AG08396 (cell line): ENCODE data around the gene EFNA2.

Experiments used
- DNase-seq: peaks from one replicate; pipeline ENCODE4 v3.0.0; 2012; ENCODE audit warnings: low spot score, mixed read lengths

The EFNA2 gene

DNA sequence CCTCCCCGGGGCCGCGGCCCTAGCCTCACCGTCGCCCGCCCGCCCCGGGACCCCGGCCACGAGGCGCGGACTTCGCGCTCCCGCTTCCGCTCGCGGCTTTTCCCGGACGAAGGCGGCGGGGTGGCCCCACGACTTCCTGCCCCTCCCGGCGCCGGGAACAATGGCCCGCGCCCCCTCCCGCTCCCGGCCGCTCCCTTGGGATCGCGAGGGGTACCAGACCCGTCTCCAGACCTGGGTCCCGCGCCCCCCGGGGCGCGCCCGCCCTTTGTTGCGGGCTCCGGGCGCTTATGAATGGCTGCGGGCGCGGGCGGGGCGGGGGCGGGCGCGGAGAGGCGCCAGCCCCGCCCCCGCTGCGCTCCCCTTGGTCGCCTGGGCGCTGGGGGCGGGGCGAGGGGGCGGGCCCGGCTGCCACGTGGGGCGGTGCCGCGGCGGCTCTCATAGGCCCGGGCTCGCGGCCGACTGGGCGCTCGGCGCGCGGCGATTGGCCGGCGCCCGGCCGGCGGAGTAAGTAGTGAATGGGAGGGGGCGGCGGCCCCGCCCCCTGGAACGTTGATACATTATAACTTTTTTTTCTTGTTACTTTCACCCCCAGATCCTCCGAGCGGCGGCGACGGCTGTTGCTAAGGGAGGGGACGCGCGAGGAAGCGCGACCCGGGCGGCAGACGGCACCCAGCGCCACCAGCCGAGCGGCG, 36.2 kb upstream of the EFNA2 start:
- DNase-seq, result peak; percentile 95

DNA sequence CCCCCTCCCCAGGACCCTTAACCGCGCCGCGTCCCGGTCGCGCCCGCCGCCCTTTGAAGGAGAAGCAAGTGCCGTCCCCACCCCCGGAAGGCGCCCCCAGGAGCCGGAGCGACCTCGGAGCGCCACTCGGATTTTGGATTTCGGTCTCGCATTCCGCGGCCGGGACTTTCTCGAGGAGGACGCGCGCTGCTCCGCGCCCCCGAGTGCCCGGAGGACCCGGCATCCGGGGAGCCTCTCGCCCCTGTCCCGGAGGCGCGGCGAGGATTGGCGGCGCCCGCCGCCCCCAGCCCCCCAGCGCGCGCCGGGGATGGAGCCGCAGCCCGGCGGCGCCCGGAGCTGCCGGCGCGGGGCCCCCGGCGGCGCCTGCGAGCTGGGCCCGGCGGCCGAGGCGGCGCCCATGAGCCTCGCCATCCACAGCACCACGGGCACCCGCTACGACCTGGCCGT, 35.7 kb upstream of the EFNA2 start:
- DNase-seq, result no peak

DNA sequence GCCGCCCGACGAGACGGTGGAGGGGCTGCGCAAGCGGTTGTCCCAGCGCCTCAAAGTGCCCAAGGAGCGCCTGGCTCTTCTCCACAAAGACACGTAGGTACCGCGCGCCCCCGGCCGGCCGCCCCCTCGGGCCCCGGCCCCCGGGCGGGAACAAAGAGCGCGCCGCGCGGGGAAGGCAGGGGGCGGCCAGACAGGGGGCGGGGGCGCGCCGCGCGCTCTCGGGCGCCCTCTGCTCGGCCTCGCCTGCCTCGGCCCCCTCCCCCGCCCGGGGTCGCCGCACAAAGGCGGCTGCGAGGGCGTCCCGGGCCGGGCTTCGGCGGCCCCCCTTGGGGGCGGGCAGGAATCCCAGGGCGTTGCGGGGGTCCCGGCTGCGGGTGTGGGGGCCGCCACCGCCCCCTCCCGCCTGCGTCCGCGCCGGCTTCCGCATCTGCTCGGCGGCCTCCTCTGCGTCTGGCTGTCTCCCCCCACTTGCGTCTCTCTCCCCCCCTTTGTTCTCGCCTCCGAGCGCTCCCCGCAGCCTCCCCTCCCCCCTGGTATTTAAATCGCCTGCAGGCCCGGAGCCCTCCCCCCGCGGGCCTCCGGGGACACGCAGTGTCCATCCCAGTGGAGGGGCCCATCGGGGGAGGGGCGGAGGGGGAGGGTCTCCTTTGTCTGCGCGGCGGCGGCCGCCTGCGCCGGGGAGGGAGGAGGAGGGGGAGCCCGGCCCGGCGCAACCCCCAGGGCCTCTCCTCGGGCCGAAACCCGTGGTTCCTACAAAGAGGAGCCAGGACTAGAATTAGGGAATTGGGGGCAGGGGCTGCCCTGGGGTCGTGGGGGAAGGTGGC, 35.0 kb upstream of the EFNA2 start:
- no peak for DNase-seq

DNA sequence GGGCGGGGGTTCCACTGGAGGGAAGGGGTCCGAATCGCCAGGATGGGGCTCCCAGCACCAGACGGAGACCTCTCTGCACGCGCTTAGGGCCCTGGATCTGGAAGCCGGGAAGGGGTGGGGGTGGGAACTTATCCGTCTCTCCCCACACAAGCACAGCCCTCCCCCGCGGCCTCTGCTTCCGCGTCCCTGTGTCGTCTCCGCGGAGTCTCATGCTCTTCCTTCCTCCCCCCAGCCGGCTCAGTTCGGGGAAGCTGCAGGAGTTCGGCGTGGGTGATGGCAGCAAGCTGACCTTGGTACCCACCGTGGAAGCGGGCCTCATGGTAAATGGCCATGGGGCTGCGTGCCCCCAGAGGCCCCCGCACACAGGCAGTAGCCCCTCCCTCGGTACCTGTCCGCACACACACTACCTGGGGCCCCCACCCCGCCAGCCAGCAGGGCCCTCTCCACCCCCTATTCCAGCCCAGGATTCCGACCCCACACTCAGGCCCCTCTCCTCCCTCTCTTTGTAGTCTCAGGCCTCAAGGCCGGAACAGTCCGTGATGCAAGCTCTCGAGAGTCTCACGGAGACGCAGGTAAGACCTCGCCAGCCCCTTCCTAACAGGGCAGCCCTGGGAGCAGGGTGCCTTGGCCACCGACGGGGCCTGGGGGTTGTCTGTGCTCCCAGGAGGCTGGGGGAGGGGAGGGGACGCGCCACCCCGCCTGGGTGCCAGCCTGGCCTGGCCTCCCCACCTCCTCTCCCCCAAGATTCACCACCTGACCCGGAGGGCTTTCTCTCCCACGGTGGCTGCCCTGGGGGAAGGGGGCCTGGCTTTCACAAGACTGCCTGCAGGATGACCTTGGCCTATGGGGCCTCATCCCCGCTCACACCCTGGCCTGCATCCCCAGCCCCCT, 34.1 kb upstream of the EFNA2 start:
- DNase-seq, result peak; percentile 55

DNA sequence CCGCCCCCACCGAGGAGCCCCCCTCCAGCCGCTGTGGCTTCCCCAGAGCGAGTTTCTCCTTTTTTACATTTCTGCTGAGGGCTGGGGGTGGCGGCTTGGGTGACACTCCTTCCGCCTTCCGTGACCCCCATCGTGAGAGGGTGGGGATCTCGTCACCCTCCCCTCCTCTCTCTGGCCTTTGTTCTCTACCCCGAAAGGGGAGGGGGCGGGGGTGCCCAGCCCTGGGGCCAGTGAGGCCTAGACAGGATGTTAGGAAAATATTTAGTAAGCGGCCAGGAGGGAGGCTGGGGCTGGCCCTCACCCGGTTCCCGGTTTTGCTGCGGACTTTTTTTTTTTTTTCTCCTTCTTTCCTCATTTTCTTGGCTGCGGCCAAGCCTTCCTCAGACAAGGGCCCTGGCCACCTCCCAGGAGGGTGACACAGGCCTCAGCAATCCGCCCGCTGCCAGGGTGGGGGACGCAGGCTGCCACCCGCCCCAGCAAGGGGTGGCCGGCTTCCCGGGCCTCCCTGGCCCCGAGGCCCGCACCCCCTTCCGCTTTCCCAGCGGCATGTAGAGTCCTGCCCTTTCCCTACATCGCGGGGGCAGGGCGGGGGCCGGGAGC, 33.4 kb upstream of the EFNA2 start:
- DNase-seq, result peak; percentile 85

DNA sequence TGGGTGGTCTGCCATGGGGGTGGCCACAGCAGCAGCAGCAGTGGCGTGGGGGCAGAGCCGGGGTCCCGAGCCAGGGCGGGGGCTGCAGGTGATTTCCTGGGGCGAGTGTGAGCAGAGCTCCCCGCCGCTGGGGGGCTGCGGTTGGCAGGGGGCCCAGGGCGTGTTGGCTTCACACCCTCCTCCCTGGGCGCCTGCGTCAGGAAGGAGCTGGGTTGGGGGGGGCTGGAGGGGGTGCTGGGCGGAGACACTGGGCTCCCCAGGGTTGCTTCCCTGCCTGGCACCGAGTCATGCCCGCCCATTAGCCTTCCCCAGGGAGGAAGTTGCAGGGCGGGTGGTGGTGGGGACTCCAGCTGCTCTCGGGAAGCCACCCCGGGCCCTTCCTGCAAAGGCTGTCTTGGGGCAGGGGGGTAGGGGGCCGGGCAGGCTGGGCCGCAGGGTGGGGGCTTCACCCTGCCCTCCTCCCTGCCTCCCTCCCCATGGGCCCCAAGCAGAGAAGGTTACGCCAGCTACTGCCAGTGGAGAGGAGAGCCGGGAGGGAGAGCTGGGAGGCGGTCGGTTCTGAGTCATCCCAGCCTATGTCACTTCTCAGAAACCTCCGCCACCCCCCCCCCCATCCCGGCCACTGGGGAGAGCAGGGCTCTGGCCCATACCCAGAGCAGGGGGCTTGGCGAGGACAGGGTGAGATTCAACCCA, 32.7 kb upstream of the EFNA2 start:
- peak; percentile 87 for DNase-seq

DNA sequence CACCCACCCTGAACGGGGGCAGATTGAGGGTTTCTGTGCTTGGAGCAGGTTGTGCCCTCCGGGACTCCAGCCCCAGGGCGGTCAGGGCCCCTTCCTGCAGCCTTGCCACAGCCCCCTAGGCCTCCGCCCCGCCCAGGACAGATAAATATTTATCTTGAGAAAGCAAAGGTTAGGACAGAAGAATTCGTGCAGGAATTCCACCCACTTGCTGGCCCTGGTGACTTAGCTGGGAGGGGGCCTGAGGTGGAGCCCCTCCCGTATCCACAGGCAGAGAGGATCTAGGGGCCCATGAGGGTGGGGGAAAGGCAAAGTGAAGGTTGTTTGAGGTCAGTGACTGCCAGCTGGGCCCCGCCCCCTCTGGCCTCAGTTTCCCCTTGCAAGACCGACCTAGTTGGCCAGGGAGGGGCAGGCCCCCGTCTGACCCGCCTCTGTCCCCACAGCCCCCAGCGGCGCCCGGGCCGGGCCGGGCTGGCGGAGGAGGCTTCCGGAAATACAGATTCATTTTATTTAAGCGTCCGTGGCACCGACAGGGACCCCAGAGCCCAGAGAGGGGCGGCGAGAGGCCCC, 32.1 kb upstream of the EFNA2 start:
- DNase-seq, result no peak

DNA sequence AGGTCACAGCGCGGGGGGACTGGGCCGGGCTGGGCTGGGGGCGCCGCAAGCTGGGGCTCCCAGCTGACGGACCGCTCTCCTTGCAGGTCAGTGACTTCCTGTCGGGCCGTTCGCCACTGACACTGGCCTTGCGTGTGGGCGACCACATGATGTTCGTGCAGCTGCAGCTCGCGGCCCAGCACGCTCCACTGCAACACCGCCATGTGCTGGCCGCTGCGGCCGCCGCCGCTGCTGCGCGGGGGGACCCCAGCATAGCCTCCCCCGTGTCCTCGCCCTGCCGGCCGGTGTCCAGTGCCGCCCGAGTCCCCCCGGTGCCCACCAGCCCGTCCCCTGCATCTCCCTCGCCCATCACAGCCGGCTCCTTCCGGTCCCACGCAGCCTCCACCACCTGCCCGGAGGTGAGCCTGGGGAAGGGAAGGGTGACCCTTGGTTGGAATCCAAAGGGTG, 31.6 kb upstream of the EFNA2 start:
- no peak for DNase-seq

DNA sequence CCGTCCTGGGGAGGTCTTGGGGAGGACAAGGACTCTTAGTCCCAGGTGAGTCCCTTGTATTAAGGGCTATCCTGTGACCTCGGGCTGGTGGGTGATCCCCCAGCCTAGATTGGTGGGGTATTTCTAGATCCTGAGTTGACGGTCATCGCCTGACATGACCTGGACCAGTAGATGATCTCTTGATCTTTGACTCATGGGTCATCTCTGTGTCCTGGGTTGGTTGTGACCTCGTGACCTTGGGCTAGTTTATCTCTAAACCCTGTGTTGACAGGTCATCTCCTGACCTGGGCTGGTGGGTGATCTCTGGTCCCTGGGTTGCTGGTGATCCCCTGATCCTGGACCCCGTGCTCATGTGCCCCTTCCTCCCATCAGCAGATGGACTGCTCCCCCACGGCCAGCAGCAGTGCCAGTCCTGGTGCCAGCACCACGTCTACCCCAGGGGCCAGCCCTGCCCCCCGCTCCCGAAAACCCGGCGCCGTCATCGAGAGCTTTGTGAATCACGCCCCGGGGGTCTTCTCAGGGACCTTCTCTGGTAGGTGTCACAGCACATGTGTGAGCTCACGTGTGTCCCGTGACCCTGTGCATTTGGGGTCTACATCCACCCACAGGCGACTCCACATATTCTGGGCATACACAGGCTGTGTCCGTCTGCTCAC, 31.0 kb upstream of the EFNA2 start:
- DNase-seq, result no peak

DNA sequence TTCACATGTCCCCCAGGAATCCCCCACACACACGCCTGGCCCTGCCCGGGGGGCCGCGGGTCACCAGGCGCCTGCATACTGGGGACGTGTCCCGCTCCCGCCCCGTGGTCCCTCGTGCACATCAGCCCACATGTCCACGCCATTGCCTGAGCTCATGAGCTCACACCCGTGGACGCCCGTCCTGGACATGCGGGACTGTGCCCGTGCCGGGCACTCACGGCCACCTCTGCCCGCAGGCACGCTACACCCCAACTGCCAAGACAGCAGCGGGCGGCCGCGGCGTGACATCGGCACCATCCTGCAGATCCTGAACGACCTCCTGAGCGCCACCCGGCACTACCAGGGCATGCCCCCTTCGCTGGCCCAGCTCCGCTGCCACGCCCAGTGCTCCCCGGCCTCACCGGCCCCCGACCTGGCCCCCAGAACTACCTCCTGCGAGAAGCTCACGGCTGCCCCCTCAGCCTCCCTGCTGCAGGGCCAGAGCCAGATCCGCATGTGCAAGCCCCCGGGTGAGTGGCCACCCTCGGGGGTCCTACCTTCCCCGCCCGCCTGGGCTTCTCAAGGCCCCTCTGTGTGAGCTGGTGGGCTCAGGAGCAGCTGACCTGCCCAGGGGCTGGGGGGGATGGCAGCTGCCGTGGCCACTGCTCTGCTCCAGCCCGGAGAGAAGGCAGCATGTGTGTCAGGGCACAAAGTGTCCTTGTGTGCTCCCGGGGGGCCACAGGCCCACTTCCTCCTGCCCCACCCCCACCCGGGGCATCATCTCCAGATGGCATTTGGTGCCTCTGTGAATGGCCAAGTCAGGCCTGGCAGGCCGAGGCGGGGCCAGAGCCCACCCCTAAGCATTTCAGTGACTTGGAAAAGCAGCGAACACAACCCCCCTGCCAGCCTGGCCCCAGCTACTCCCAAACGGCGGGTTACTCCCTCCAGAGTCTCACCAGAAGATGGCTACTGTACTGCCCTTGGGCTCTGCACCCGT, 30.2 kb upstream of the EFNA2 start:
- DNase-seq, result no peak

DNA sequence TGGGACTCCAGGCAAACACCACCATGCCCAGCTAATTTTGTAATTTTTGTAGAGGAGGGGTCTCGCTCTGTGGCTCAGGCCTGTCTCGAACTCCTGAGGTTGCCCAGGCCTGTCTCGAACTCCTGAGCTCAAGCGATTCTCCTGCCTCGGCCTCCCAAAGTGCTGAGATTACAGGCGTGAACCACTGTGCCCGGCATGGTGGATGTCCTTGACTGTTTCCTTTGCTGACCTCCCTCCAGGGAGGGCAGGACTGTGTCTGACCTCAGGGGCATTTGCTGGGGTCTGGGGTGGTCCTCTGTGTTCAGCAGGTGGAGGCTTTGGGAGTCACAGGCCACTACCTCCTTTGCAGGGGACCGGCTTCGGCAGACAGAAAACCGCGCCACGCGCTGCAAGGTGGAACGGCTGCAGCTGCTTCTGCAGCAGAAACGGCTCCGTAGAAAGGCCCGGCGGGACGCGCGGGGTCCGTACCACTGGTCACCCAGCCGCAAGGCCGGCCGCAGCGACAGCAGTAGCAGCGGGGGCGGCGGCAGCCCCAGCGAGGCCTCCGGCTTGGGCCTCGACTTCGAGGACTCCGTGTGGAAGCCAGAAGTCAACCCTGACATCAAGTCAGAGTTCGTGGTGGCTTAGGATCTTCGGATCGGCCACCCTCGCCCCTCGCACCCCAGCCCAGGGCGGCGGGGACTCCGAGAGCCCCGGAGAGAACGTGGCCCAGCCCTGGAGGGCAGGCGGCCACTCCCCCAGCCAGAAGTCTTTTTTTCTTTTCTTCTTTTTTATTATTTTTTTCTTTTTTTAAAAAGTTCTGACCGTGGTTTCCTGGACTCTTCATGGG, 28.8 kb upstream of the EFNA2 start:
- DNase-seq, result no peak

DNA sequence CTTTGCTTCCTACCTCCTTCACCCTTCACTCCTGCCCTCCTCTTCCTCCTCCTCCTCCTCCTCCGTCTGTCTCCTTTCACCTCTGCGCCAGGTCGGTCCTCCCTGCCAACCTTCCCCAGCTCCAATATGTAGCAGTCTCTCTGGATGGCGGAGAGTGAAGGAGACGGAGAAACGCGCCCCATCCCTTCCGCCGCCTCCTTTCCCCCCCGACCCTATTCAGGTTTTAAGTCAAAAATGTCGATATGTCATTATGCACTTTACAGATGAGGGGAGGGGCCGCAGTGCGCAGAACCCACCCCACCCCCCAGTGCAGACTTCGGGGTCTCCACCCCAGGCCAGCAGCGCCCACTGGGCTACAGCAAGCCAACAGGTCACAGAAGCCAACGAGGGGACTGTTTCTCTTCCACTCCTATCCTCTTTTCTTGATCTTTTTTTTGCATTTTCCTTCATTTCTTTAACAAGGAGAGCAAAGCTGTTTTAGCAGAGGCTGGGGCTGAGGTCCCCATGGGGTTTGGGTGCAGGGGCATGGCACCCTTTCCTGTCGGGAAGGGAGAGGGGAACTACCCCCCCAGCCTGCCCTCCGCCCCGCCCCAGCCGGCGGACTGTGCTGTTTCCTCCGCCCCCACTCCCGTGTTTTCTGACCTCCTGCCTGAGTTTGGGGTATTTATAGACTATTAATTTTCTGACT, 28.1 kb upstream of the EFNA2 start:
- DNase-seq, result no peak

DNA sequence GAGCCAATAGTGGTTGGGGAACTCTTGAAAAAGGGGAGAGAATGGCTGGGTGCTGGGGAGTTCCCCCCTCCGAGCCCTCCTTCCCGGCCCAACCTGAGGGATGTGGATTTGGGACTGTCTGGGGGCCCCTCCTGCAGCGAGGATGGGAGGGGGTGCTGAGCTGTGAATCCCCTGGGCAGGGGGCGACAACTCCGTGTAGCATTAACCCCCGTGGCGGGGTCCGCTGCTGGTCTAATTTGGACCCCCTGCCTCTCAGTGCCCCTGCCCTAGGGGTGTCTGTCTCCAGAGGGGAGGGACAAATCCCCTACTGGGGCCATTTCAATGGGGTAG, 27.5 kb upstream of the EFNA2 start:
- no peak for DNase-seq

DNA sequence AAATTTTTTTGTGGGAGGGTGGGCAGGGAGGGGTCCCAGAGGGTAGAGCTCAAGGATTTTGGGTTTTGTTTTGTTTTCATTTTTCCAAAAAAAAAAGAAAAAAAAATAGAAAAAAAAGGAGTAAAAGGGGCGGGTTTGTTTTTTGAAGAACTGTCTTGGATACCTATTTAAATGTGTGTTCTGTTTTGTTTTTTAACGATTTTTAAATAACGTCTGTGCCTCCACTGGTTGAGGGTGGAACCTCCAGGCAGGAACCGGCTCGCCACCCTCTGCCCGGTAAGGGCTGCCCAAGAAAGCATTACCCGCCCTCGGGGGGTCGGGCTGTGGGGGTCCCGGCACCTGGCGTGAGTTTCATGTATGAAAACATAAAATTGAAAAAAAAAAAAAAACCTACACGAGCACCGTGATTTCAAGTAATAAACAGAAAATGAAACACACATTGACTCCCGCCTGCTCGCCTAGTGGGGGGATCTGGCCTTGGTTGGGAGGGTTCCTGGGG, 26.9 kb upstream of the EFNA2 start:
- DNase-seq, result no peak

DNA sequence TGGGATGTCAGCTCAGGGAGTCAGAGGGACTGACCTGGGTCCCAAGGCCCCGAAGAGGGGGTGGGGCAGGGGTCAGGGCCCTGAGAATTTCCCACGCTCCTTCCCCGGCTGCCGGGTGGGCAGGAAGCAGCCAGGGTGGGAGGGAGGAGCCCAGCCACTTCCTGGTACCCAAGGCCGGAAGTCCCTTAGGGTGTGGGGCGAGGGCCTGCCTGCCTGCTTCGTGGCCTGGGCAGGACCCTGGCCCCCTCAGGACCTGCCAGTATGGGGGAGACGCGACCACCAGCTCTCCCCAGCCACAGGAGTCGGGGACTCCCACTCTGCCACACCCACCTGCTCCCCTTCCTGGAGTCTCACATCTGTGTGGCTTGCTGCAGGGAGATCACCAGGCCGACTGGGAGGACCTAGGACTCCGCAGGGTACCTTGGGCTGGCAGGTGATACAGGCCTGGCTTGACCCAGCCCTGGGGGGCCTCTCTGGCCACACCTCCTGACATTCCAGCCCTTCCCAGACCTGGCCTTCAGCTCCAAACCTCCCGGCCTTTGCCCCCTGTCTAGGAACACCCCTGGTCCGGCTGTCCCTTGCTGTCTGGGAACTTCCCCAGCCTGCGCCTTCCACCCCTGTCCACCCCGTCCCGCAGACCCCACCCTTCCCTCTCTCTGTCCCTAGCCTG, 26.3 kb upstream of the EFNA2 start:
- no peak for DNase-seq

DNA sequence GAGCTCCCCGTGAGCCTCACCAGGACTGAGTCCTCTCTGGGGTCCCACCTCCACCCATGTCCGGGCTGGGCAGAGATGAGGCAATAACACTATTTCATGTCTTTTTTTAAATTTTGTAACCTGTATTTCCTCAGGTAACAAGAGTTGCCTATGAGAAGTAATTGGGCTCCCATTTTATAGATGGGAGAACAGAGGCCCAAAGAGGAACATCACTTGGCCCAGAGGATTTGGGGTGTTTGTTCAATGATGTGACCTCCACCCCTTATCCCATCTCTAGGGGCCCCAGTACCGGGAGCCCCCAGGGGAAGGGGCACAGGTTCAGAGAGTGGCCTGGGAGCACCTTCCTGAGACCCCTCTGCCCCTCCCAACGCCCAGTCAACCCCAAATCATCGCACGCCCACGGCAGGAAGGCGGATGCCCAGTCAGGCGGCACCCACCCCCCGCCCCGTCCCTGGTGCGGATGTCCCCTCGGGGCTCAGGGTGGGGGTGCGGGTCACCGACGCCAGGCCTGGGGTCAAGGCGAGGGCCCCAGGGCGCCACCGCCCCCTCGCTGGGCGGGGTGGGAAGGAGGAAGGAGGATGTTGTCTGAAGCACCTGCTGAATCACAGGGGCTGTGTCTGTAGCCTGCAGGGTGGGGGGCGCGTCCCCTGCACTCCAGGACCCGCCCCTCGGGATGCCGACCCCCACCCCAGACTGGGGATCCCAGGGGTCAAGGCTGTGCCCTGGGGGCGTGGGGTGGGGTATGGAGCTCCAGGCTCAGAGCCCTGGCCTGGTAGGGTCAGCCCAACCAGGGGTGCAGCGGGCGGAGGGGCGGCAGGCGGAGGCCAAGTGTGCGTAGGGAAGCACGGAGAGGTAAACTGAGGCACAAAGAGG, 25.6 kb upstream of the EFNA2 start:
- no peak for DNase-seq
